Progenitor cell of endocrine pancreas (in vitro differentiated cells): ENCODE results near the gene FOXF1. TPM values are rescaled to one million over a fixed set of nuclear protein-coding genes. Genes with fewer than 3 reads are reported as not detected.

Source experiments
- DNase-seq: peaks from one replicate; pipeline ENCODE4 v3.0.0; 2021; ENCODE audit warnings: low spot score; ENCODE audit not compliant: unreplicated experiment
- H3K27ac Mint-ChIP-seq: 2 replicates; pipeline ENCODE4 v1.8.0; 2021; ENCODE audit warnings: mild to moderate bottlenecking, moderate library complexity, mixed read lengths
- H3K27me3 Mint-ChIP-seq: 2 replicates; pipeline ENCODE4 v1.8.0; 2021; ENCODE audit warnings: mixed read lengths
- H3K36me3 Mint-ChIP-seq: 2 replicates; pipeline ENCODE4 v1.8.0; 2022; ENCODE audit warnings: mixed read lengths; ENCODE audit not compliant: insufficient read depth
- H3K4me1 Mint-ChIP-seq: 2 replicates; pipeline ENCODE4 v1.8.0; 2021; ENCODE audit warnings: low read depth, mixed read lengths
- H3K4me3 Mint-ChIP-seq: 2 replicates; pipeline ENCODE4 v1.8.0; 2021; ENCODE audit warnings: low read depth, mild to moderate bottlenecking, moderate library complexity, mixed read lengths
- H3K9me3 Mint-ChIP-seq: 2 replicates; pipeline ENCODE4 v1.8.0; 2021; ENCODE audit warnings: low read depth, mixed read lengths
- total RNA-seq: library from RNA; stranded (reverse); gene quantifications from 2 replicates; pipeline ENCODE4 v1.2.1, GENCODE V29; 2021
- TF ChIP-seq, protein P1 (sequence below): fragments of 200-600 bp; sonication (generic); IDR thresholded peaks from one replicate; pipeline ENCODE4 v1.5.0; 2021; ENCODE audit warnings: antibody characterized with exemption, mild to moderate bottlenecking; ENCODE audit not compliant: unreplicated experiment

The FOXF1 gene
- total RNA-seq, 1 donor from 2014 or later, result not detected

GRCh38 chr16:86476956-86477534, 33.3 kb upstream of the FOXF1 start:
- Mint-ChIP-seq H3K27me3 (peaks cover 79% of the 10 kb centered on the region), H3K4me3 (no peak overlapping the region), H3K4me1 (no peaks in the 10 kb centered on the region), H3K9me3 (no peaks in the 10 kb centered on the region), H3K27ac (no peak overlapping the region), H3K36me3 (no peaks in the 10 kb centered on the region)
- DNase-seq, result no peak
- TF ChIP-seq, protein P1, sequence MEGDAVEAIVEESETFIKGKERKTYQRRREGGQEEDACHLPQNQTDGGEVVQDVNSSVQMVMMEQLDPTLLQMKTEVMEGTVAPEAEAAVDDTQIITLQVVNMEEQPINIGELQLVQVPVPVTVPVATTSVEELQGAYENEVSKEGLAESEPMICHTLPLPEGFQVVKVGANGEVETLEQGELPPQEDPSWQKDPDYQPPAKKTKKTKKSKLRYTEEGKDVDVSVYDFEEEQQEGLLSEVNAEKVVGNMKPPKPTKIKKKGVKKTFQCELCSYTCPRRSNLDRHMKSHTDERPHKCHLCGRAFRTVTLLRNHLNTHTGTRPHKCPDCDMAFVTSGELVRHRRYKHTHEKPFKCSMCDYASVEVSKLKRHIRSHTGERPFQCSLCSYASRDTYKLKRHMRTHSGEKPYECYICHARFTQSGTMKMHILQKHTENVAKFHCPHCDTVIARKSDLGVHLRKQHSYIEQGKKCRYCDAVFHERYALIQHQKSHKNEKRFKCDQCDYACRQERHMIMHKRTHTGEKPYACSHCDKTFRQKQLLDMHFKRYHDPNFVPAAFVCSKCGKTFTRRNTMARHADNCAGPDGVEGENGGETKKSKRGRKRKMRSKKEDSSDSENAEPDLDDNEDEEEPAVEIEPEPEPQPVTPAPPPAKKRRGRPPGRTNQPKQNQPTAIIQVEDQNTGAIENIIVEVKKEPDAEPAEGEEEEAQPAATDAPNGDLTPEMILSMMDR, result no peak

- Mint-ChIP-seq H3K4me3 (no peak overlapping the region), H3K27me3 (peaks cover 74% of the 10 kb centered on the region)
- TF ChIP-seq, protein P1, result no peak
These were observed 32.7 kb upstream of the FOXF1 start for GRCh38 chr16:86477642-86478041.

GRCh38 chr16:86478779-86479178, 31.5 kb upstream of the FOXF1 start:
- Mint-ChIP-seq H3K4me3 (no peak overlapping the region), H3K27me3 (peaks cover 76% of the 10 kb centered on the region), H3K4me1 (no peaks in the 10 kb centered on the region), H3K36me3 (no peaks in the 10 kb centered on the region), H3K9me3 (no peaks in the 10 kb centered on the region), H3K27ac (no peak overlapping the region)
- no peak for DNase-seq
- TF ChIP-seq, protein P1, result no peak

More at GRCh38 chr16:86477642-86478041, 32.7 kb upstream of the FOXF1 start:
- H3K4me1 Mint-ChIP-seq, result no peaks in the 10 kb centered on the region
- H3K27ac Mint-ChIP-seq, result no peak overlapping the region
- no peak for DNase-seq
- H3K9me3 Mint-ChIP-seq, result no peaks in the 10 kb centered on the region
- no peaks in the 10 kb centered on the region for H3K36me3 Mint-ChIP-seq

DNA sequence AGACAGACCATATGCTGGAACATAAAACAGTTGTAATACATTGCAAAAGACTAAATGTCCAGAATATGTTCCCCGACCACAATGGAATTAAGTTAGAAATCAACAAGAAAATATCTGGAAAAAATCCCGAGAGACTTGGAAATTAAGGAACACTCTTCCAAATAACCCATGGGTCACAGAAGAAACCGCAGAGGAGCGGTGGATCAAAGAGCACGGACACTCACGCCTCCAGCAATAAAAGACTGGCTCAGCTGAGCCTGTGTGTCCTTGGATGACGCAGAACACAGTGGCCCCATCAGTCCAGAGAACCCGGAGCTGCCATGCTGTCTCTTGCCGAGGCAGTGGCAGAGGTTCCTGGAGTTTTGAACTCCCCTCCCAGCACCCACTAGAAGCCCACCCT, 30.9 kb upstream of the FOXF1 start:
- Mint-ChIP-seq H3K4me1 (no peaks in the 10 kb centered on the region), H3K27me3 (peaks cover 77% of the 10 kb centered on the region)

GRCh38 chr16:86480444-86480843, 29.9 kb upstream of the FOXF1 start:
- H3K27ac Mint-ChIP-seq, result no peak overlapping the region
- H3K36me3 Mint-ChIP-seq, result no peaks in the 10 kb centered on the region
- H3K4me3 Mint-ChIP-seq, result no peak overlapping the region
- DNase-seq, result no peak
- H3K27me3 Mint-ChIP-seq, result peaks cover 77% of the 10 kb centered on the region
- TF ChIP-seq, protein P1, result no peak
- H3K4me1 Mint-ChIP-seq, result no peaks in the 10 kb centered on the region
- H3K9me3 Mint-ChIP-seq, result peaks cover 4% of the 10 kb centered on the region

More for the DNA sequence above, 30.9 kb upstream of the FOXF1 start:
- no peak for DNase-seq
- H3K36me3 Mint-ChIP-seq, result no peaks in the 10 kb centered on the region
- H3K9me3 Mint-ChIP-seq, result peaks cover 3% of the 10 kb centered on the region
- H3K4me3 Mint-ChIP-seq, result no peak overlapping the region
- no peak overlapping the region for H3K27ac Mint-ChIP-seq
- TF ChIP-seq, protein P1, result no peak
